ENCODE data around the gene TMC6. TPM values are rescaled to one million over a fixed set of nuclear protein-coding genes. Genes with fewer than 3 reads are reported as not detected.
"Not testable (repeated sequence)": the region's sequence is repeated elsewhere in the genome, so short reads cannot be mapped to it uniquely, and the experiment has no call there.

The TMC6 gene
- total RNA-seq, 4 donors from 2014 or later = 14.4 to 21.4 (median 18.5) TPM

DNA sequence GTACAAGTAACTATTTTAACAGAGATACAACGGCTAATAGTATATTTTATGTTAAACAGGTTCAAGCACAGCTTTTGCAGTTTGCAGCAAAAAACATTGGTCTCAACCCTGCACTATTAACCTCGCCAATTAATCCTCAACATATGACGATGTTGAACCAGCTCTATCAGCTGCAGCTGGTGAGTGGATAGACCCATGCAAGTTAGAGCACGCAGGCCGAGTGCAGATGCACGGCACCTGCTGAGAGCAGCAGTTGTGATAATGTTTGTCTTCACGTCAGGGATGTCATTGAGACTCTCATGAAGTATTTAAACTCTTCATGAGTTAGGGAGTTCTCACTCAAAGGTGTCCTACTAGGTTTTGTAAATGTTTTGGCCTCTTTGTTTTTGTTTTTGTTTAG lies 45.6 kb downstream of the TMC6 start:
- no peaks in the 10 kb centered on the region for H3K9me3 ChIP-seq
- no peak for DNase-seq (ENCODE audit: extremely low spot score)
- peaks cover 0 to 15% (median 6%) of the 10 kb centered on the region in 4 donors for H3K4me1 ChIP-seq
- intact Hi-C loops (cut with DNase I) = no loop called here
- H3K27ac ChIP-seq (replicated peaks in 1 of 4) = peak overlapping the region in 3 of 4 donors; percentile 12 to 33 (median 32)
- WGBS = 88% methylated on average over 7 of the region's 7 CpGs
- no peaks in the 10 kb centered on the region for H3K27me3 ChIP-seq
- H3K4me3 ChIP-seq = no peak overlapping the region
- H3K36me3 ChIP-seq = peaks cover 61 to 100% (median 78%) of the 10 kb centered on the region in 4 donors
- TF ChIP-seq POLR2AphosphoS5 (IDR thresholded peaks at IDR 0.05) = no peak
- TF ChIP-seq EP300 (IDR thresholded peaks at IDR 0.05) = no peak
- no peak for TF ChIP-seq POLR2A (IDR thresholded peaks at IDR 0.05; ENCODE audit: low read depth)
- TF ChIP-seq, protein P1, sequence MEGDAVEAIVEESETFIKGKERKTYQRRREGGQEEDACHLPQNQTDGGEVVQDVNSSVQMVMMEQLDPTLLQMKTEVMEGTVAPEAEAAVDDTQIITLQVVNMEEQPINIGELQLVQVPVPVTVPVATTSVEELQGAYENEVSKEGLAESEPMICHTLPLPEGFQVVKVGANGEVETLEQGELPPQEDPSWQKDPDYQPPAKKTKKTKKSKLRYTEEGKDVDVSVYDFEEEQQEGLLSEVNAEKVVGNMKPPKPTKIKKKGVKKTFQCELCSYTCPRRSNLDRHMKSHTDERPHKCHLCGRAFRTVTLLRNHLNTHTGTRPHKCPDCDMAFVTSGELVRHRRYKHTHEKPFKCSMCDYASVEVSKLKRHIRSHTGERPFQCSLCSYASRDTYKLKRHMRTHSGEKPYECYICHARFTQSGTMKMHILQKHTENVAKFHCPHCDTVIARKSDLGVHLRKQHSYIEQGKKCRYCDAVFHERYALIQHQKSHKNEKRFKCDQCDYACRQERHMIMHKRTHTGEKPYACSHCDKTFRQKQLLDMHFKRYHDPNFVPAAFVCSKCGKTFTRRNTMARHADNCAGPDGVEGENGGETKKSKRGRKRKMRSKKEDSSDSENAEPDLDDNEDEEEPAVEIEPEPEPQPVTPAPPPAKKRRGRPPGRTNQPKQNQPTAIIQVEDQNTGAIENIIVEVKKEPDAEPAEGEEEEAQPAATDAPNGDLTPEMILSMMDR (IDR thresholded peaks at IDR 0.05) = no peak

DNA sequence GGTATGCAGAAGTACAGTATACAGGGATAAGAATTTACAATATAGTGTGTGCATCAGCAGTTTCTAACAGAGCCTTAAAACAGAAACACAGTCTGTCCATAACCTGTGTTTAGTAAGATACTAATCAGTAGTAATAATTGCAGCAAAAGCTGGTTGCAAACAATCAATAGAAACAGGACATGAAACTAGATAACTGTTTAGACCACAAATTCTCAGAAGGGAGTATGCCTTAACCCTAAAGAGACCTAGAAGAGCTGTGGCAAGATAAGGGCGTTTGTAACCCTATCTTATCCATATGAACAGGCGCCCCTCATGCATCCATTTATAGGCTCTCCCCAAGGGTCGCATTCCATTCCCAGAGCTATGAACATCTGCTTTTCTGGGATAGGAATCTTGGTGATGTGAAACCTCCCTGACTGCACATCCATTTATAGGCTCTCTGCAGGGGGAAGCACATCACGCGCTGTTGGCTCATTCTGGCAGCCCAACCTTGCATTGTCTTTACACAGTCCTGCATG lies 46.1 kb downstream of the TMC6 start:
- H3K4me3 ChIP-seq; DNase-seq (ENCODE audit: extremely low spot score); H3K9me3 ChIP-seq; H3K27me3 ChIP-seq; intact Hi-C loops (cut with DNase I): not testable (repeated sequence)
- peak in 1 of 2 donors; percentile 17 for TF ChIP-seq POLR2AphosphoS5 (IDR thresholded peaks at IDR 0.05)
- Histone ChIP-seq H3K27ac (replicated peaks in 1 of 4) (peak overlapping the region in 3 of 4 donors; percentile 7 to 33 (median 32)), H3K4me1 (peaks cover 0 to 15% (median 5%) of the 10 kb centered on the region in 4 donors), H3K36me3 (peaks cover 61 to 100% (median 78%) of the 10 kb centered on the region in 4 donors)
- 65% methylated on average over 5 of the region's 5 CpGs for WGBS

DNA sequence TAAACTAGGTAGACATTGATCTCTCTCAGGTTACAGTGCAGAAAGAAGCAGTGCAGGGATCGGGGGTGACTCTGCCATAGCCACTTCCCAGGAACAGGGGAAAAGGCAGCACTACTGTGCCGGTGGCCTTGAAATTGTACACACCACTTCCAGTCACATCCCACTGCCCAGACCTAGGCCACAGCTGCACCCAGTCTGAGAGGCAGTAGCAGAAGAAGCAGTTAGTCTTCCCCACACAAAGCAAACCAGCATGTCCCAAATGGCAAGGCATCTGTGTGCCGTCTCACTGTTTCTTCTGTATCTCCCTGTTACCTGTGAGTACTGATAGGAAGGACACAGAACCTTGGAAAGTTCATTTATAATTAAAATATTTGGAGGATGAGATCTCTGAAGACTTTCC lies 47.0 kb downstream of the TMC6 start:
- 87% methylated on average over 2 of the region's 3 CpGs for WGBS
- no peak overlapping the region for H3K4me3 ChIP-seq
- H3K9me3 ChIP-seq = no peaks in the 10 kb centered on the region
- peaks cover 0 to 15% (median 5%) of the 10 kb centered on the region in 4 donors for H3K4me1 ChIP-seq
- no peak for DNase-seq (ENCODE audit: extremely low spot score)
- intact Hi-C loops (cut with DNase I) = no loop called here
- H3K27ac ChIP-seq (replicated peaks in 1 of 4) = peak overlapping the region; percentile 5 to 49 (median 28)
- peaks cover 58 to 100% (median 77%) of the 10 kb centered on the region in 4 donors for H3K36me3 ChIP-seq
- H3K27me3 ChIP-seq = no peaks in the 10 kb centered on the region
- no peak for TF ChIP-seq EP300 (IDR thresholded peaks at IDR 0.05)
- no peak for TF ChIP-seq POLR2AphosphoS5 (IDR thresholded peaks at IDR 0.05)
- TF ChIP-seq, protein P1 (IDR thresholded peaks at IDR 0.05) = no peak
- TF ChIP-seq POLR2A (IDR thresholded peaks at IDR 0.05; ENCODE audit: low read depth) = no peak

DNA sequence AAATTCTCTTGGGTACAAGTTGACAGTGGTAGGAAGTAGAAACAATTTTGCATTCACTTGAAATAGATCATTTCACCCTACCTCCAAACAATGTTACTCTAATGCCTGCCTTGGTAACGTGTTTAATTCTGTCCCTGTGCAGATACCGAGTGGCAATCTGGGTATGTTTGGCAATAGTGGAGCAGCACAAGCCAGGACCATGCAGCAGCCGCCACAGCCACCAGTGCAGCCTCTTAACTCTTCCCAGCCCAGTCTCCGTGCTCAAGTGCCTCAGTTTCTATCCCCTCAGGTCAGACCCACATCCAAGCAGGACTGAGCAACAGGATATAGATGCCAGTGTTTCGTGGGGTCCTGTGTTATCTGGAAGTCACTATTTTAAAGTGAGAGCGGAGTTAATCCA lies 49.3 kb downstream of the TMC6 start:
- intact Hi-C loops (cut with DNase I) = no loop called here
- H3K4me1 ChIP-seq = peaks cover 0 to 15% (median 5%) of the 10 kb centered on the region in 4 donors
- H3K36me3 ChIP-seq = peaks cover 73 to 100% (median 86%) of the 10 kb centered on the region in 4 donors
- H3K27me3 ChIP-seq = no peaks in the 10 kb centered on the region
- TF ChIP-seq, protein P1 (IDR thresholded peaks at IDR 0.05) = no peak
- TF ChIP-seq POLR2AphosphoS5 (IDR thresholded peaks at IDR 0.05) (no peak), EP300 (IDR thresholded peaks at IDR 0.05) (no peak), POLR2A (IDR thresholded peaks at IDR 0.05; ENCODE audit: low read depth) (no peak)
- H3K27ac ChIP-seq (replicated peaks in 1 of 4) = no peak overlapping the region
- 91% methylated on average over 6 of the region's 6 CpGs for WGBS
- H3K4me3 ChIP-seq = no peak overlapping the region
- no peak for DNase-seq (ENCODE audit: extremely low spot score)
- no peaks in the 10 kb centered on the region for H3K9me3 ChIP-seq

DNA sequence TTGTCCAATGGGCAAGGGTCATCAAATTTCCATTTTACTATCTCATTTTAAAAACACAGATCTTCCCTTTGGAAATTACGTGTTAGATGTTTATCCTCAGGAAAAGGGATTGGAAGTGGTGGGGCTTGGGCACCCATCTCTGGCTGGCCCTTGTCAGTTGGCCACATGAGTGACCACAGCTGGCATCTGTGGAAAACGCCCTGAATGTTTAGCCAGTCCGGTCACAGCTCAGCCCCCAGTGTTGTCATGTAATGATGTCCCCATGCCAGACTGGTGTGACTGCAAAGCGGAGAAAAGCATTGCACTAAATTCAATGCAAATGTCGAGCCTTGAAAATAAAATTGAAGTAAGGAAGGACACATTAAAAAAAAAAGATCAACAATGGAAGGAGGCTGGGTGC lies 53.0 kb downstream of the TMC6 start:
- 89% methylated on average over 5 of the region's 5 CpGs for WGBS
- intact Hi-C loops (cut with DNase I) = no loop called here
- H3K4me1 ChIP-seq = no peaks in the 10 kb centered on the region
- H3K36me3 ChIP-seq = peaks cover 84 to 100% (median 99%) of the 10 kb centered on the region in 4 donors
- TF ChIP-seq POLR2AphosphoS5 (IDR thresholded peaks at IDR 0.05) (no peak), POLR2A (IDR thresholded peaks at IDR 0.05; ENCODE audit: low read depth) (no peak), EP300 (IDR thresholded peaks at IDR 0.05) (no peak)
- TF ChIP-seq, protein P1 (IDR thresholded peaks at IDR 0.05) = no peak
- H3K4me3 ChIP-seq = no peak overlapping the region
- H3K9me3 ChIP-seq = no peaks in the 10 kb centered on the region
- no peak for DNase-seq (ENCODE audit: extremely low spot score)
- no peaks in the 10 kb centered on the region for H3K27me3 ChIP-seq
- no peak overlapping the region for H3K27ac ChIP-seq (replicated peaks in 1 of 4)

Data from esophagus muscularis mucosa (tissue), 4 donors.